ENCODE results near the gene RMDN3.

Gene RMDN3, protein sequence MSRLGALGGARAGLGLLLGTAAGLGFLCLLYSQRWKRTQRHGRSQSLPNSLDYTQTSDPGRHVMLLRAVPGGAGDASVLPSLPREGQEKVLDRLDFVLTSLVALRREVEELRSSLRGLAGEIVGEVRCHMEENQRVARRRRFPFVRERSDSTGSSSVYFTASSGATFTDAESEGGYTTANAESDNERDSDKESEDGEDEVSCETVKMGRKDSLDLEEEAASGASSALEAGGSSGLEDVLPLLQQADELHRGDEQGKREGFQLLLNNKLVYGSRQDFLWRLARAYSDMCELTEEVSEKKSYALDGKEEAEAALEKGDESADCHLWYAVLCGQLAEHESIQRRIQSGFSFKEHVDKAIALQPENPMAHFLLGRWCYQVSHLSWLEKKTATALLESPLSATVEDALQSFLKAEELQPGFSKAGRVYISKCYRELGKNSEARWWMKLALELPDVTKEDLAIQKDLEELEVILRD

DNA sequence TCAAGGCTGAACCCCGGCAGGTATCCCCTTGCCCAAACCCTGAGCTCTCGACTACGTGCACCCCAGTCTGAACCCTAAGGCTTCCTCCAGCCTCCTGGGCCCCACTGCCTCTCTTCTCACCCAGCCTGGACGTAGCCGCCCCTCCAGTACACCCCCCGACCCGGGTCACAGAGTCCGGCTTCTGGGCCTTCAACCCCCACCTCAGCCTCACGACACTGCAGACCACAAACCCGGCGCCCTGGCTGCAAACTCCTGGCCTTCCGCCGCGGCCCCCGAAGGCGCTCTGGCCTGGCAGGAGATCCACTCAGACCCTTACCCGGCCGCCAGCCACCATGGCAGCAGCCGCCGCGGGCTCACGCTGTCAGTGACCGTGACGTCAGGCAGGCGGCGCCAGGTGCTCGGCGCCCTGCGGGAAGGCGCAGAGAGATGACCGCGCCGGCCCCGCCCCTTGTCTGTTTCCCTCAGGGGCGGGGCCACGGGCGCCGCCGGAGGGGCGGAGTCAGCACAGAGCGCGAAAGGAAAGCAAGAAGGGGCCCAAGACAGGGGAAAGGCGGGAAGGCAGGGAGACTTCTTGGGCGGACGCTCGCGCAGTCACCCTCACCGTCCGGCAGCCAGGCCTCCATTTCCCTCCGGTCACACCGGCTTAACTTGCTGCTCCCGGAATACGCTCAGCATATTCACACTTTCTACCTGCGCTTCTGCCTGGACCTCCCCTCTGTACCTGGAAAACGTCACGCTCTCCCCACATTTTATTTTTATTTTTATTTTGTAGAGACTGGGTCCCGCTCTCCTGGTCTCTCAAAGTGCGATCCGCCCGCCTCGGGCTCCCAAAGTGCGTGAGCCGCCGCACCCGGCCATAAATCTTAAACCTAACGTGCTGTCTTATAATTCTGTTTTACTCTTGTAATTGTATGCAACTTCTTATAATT, at the start of gene RMDN3:
TSS of gene RMDN3 (minus strand) at position 372 of the 929 bp plus-strand sequence. CDS start 471 bp downstream, outside the sequence.
- DNase-seq, result peak; percentile 77 to 93 (median 82)

DNA sequence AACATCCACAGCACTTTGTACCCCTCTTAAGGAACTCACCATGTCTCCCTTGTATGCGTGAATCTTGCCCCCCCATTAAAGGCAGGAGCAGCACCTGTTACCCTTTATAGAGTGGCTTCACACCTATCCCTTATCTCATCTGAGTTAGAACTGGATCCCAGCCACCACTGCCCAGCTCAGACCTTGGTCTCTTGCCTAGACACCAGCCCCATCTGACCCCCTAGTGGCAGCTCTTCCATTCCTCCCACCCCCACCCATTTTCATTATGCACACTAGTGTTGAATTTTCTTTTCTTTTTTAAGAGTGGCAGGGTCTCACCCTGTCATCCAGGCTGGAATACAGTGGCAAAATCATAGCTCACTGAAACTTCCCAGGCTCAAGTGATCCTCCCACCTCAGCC, 48.6 kb upstream of the RMDN3 start:
- DNase-seq, result no peak

GRCh38 chr15:40803076-40803475, 48.0 kb upstream of the RMDN3 start:
- DNase-seq, result no peak

GRCh38 chr15:40799523-40799922, 44.5 kb upstream of the RMDN3 start:
- DNase-seq, result no peak

- no peak for DNase-seq
Measured at GRCh38 chr15:40796512-40796911, 41.5 kb upstream of the RMDN3 start.

- no peak for DNase-seq
Measured at GRCh38 chr15:40796041-40796440, 41.0 kb upstream of the RMDN3 start.

- DNase-seq, result no peak
Measured at GRCh38 chr15:40793216-40793989, 38.3 kb upstream of the RMDN3 start.

DNA sequence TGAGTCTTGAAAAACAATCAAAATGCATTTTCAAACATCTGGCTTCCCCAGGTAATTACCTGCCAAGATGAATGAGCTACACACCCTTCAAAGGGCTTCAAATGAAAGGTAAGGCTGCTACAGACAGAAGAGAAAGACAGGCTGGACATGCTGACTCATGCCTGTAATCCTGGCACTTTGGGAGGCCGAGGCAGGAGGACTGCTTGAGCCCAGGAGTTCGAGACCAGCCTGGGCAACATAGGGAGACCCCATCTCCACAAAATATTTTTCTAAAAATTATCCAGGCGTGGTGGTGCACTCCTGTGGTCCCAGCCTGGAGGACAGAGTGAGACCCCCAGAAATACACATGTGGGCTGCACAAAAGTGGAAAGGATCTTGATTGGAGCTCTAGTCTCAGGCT, 37.3 kb upstream of the RMDN3 start:
- no peak for DNase-seq

- no peak for DNase-seq
Measured at GRCh38 chr15:40790718-40791117, 35.7 kb upstream of the RMDN3 start.

GRCh38 chr15:40789999-40790398, 34.9 kb upstream of the RMDN3 start:
- no peak for DNase-seq

- no peak for DNase-seq
Measured at GRCh38 chr15:40789119-40789518, 34.1 kb upstream of the RMDN3 start.

GRCh38 chr15:40787991-40788390, 32.9 kb upstream of the RMDN3 start:
- no peak for DNase-seq

DNA sequence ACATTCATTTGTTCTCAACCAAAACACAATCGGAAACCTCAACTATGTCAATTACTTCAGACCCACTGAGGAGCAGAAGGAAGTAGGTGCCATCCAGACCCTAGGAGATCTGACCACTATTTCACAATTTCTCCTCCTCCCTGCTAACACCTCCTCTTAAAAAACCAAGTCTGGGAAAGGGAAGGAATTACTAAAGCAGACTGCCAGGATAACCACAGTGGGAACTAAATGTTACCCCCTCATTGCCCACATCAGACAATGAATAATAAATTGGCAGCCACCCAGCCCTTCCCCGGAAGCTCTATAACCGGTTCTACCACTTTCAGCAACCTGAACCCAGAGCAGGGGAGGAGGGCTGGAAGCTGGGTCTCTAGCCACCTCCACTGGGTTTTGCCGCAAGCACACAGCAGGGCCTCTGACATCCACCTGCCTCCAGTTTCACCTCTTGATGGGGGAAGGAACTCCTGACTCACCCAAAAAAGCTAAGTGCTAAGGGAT, 32.3 kb upstream of the RMDN3 start:
- peak in 2 of 4 experiments; percentile 6 to 9 for DNase-seq

- no peak for DNase-seq
Measured at GRCh38 chr15:40785814-40786213, 30.8 kb upstream of the RMDN3 start.

DNA sequence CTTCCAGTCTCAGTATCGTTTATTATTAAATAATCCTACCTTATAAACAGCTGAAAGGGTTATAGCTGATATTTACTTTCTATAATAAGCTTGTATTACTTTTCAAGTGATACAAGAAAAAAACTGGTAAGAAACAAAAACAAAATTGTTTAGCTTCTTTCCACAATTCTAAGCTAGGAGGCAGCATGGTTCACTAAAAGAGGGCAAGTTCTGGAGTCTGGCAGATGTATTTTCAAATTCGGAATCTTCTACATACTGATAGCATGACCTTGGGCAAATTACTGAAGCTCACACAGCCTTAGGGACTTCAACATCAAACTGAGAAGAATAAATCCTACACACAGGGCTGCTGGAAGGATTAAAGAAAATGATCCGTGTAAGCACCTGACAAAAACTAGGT, 30.1 kb upstream of the RMDN3 start:
- DNase-seq, result no peak

DNA sequence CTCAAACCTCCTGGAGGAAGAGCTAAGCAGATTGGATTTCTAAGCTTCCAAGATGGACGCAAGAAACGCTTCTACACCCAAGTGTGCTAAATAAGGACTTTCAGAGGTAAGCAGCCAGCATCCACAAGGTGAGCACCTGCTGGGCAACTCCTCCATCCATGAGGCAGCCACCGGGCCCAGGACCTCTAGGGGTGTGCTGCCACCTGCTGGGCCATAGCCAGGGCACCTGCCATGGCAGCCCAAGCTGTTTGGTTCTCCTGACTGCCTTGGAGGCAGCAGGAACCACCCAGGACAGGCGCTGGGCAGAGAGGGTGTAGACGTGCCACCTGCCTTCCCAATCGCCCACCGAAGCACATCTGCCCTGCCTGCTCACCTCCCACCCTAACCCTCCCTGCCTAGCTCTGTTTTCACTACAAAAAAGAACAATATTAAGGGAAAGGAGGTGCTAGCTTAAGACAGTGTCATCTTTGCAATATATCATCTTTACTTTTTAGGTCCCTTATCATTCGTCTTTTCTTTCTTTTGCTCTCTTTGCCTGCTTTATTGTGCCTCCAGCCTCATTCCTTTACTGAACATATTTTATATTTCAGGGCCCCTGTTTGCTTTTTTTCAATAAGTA, 27.7 kb upstream of the RMDN3 start:
- DNase-seq, result peak; percentile 35 to 77 (median 62)

DNA sequence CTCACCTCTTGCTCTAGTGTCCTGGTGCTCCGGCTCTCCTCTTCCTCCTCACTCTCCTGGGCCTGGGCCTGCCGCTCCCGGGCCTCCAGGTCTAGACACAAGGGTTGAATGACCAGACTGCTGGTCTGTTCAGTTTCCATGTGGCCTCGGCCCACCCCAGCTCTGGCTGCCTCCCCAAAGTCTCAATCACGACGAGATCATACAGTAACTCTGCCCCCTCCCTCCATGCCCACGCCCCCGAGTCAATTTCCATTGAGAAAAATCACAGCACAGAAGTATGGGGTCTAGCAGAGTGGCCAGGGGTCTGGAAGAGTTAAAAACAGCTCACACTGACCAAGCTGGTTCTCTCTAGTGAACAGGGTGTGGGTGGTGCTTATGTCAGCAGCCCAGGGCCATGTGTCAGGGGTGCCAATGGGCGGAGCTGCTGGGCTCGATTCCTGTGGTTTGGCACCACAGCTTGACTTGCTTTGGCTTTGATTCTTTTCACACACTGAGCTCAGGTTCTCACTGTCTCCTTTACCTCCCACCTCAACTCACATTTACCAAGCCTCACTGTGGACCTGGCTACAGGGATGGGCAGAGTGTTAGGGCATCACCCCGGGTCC, 21.6 kb upstream of the RMDN3 start:
- no peak for DNase-seq

DNA sequence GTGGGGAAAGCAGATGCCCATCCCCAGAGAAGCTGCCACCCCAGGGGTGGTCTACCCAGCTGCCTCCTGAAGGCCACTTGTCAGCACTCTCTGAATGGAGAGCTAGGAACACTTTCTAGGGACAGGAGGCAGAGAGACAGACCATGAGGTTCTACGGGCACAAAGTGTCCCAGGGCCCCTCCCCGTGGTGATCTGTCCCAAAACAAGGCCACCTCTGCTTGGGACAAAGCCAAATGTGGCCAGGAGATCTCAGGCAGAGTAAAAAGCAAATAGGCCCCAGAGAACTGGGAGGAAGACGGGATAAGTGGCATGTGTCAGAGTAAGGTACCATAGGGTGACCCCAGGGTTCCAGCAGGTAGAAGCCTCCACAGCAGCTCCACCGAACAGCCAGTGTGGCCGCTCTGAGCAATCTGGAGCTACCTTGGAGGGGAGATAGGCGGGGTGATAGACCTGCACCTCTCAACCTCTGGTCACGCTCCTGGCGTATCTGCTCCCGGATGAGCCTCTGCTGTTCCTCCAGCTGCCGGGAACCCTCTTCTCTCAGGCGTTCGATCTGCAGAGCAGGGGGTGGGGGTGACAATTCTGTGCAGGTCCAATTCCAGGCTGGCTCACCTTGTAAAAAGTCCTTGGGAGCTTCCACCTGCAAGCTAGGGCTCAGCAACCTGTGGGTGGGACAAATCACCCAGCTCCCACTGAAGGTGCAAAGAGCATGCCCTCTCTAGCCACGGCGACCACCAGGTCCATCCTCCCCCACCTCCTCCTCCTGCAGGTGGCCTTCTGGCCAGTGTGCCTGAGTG, 20.9 kb upstream of the RMDN3 start:
- no peak for DNase-seq

GRCh38 chr15:40775007-40775406, 20.0 kb upstream of the RMDN3 start:
- DNase-seq, result no peak

DNA sequence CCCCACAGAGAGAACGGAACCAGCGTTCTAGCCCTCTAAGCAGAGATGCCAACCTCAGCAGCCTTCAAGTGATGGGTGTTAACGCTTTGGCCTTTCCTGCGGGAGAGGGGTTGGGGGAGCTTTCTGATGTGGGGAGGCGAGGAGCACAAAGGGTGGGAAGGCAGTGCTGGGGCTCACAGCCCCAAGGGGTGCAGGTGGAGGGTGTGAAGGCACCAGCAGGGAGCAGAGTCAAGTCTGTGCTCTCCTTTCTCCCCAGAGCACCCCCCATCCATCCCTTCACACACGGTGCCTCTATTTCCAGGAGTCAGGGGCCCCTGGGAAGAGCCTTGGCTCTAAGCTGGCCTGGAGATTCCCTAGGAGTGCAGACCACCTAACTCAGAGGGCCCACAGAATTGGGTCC, 18.8 kb upstream of the RMDN3 start:
- no peak for DNase-seq

DNA sequence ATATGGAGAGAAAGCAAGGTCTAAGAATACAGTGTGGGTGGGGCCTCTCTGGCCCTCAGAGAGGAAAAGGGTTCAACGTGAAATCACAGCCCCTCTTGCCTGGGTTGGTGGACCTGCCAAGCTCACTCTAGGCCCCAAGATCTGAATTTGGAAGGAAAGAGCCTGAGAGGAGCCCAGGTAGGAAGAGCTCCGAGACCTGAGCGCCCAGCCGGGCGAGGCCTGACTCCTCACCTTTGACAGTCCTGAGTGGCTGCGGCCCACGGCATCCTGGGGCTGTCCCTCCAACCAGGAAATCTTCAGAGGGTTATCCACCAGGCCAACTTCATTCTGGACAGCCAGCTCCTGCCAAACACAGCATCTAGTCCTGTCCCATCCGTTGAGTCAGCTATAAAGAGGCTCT, 18.4 kb upstream of the RMDN3 start:
- no peak for DNase-seq

Data from activated naive CD4-positive, alpha-beta T cell (primary cell).